Left ventricle myocardium inferior (tissue), 1 donor: Measurements from ENCODE around the gene OAS1. TPM values are rescaled to one million over a fixed set of nuclear protein-coding genes. Genes with fewer than 3 reads are reported as not detected.

ENCODE experiments used
- DNase-seq: peaks from one replicate; pipeline ENCODE4 v3.0.0-alpha.2; 2020
- H3K27ac ChIP-seq: fragments of 200-600 bp; replicated peaks from 2 replicates; pipeline ENCODE4 v1.8.0; 2021
- H3K27me3 ChIP-seq: fragments of 200-600 bp; 2 replicates; pipeline ENCODE4 v1.8.0; 2021; ENCODE audit warnings: low read depth
- H3K36me3 ChIP-seq: fragments of 200-600 bp; 2 replicates; pipeline ENCODE4 v1.8.0; 2021
- H3K4me1 ChIP-seq: fragments of 200-600 bp; 2 replicates; pipeline ENCODE4 v1.8.0; 2021
- H3K4me3 ChIP-seq: fragments of 200-600 bp; 2 replicates; pipeline ENCODE4 v1.8.0; 2021; ENCODE audit warnings: mild to moderate bottlenecking, moderate library complexity
- H3K9me3 ChIP-seq: fragments of 200-600 bp; replicated peaks from 2 replicates; pipeline ENCODE4 v1.8.0; 2021
- intact Hi-C: fragments of 100-400 bp; cut with micrococcal nuclease; formaldehyde crosslinking; loops from one replicate; pipeline ENCODE4 v1.11.0; 2022
- total RNA-seq: library from RNA; stranded (reverse); fragmentation: NEBNext Ultra II Directional; extraction: Animal tissue kit (Norgen Biotek cat#: 25700); gene quantifications from one replicate; pipeline ENCODE4 v1.2.1, GENCODE V29; 2021
- TF ChIP-seq, protein P1 (sequence below): fragments of 200-600 bp; IDR thresholded peaks from 2 replicates; pipeline ENCODE4 v1.8.0; 2021; ENCODE audit warnings: antibody characterized with exemption, mild to moderate bottlenecking, borderline replicate concordance
- donor health status: DM: no; HTN: yes; CAD: no; lungs with severe emphysema.

OAS1 gene
- total RNA-seq, 1 donor from 2014 or later, result 4.8 TPM

DNA sequence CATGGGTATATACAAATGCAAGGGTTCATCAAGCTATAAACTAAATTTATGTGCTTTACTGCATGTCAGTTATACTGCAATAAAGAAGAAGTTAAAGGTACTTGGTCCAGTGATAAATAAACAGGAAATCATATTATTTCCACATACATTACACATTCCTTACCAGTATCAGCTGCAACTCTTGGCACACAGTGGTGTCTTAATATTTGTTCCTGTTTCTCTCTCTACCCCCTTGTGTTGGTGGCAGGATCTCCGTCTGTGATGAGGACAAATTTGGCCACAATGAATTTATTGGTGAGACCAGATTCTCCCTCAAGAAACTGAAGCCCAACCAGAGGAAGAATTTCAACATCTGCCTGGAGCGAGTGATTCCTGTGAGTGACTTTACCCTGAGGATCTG is 19.2 kb upstream of the OAS1 start:
- TF ChIP-seq, protein P1, sequence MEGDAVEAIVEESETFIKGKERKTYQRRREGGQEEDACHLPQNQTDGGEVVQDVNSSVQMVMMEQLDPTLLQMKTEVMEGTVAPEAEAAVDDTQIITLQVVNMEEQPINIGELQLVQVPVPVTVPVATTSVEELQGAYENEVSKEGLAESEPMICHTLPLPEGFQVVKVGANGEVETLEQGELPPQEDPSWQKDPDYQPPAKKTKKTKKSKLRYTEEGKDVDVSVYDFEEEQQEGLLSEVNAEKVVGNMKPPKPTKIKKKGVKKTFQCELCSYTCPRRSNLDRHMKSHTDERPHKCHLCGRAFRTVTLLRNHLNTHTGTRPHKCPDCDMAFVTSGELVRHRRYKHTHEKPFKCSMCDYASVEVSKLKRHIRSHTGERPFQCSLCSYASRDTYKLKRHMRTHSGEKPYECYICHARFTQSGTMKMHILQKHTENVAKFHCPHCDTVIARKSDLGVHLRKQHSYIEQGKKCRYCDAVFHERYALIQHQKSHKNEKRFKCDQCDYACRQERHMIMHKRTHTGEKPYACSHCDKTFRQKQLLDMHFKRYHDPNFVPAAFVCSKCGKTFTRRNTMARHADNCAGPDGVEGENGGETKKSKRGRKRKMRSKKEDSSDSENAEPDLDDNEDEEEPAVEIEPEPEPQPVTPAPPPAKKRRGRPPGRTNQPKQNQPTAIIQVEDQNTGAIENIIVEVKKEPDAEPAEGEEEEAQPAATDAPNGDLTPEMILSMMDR, result no peak
- Histone ChIP-seq H3K36me3 (no peaks in the 10 kb centered on the region), H3K9me3 (peaks cover 23% of the 10 kb centered on the region), H3K27ac (no peak overlapping the region), H3K4me3 (no peak overlapping the region), H3K27me3 (peaks cover 50% of the 10 kb centered on the region), H3K4me1 (no peaks in the 10 kb centered on the region)
- intact Hi-C loops, result no loop called here
- DNase-seq, result no peak

- no peak overlapping the region for H3K4me3 ChIP-seq
- no peak for DNase-seq
- no peak overlapping the region for H3K27ac ChIP-seq
- TF ChIP-seq, protein P1, result no peak
- no peaks in the 10 kb centered on the region for H3K4me1 ChIP-seq
- H3K36me3 ChIP-seq, result no peaks in the 10 kb centered on the region
- H3K27me3 ChIP-seq, result peaks cover 41% of the 10 kb centered on the region
- H3K9me3 ChIP-seq, result peaks cover 6% of the 10 kb centered on the region
- intact Hi-C loops, result no loop called here
Measured at GRCh38 chr12:112891093-112892024, 15.4 kb upstream of the OAS1 start.

DNA sequence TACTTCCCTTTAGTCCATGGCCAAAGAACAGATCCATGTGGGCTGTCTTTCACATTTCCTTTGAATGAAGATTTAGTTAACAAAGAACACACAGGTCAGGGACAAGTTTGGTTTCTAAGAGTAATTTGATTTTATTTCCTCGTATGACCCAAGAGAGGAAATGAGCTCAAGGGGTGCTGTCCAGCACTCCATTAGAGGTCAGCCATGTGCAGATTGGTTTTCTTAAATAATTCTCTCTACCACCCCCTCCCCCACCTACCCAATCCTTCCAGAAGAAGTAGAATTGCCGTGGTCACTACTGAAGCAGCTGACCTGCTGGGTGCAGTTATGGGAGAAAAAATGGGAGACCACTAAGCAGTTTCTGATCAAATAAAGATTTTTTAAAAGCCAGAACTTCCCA is 13.9 kb upstream of the OAS1 start:
- H3K27ac ChIP-seq, result no peak overlapping the region
- TF ChIP-seq, protein P1, result no peak
- intact Hi-C loops, result no loop called here
- H3K36me3 ChIP-seq, result no peaks in the 10 kb centered on the region
- no peak overlapping the region for H3K4me3 ChIP-seq
- peaks cover 55% of the 10 kb centered on the region for H3K27me3 ChIP-seq
- H3K4me1 ChIP-seq, result no peaks in the 10 kb centered on the region
- no peak for DNase-seq
- H3K9me3 ChIP-seq, result no peaks in the 10 kb centered on the region

GRCh38 chr12:112894128-112894527 is 12.6 kb upstream of the OAS1 start:
- H3K27me3 ChIP-seq, result peaks cover 64% of the 10 kb centered on the region
- TF ChIP-seq, protein P1, result no peak
- no peak overlapping the region for H3K4me3 ChIP-seq
- no peaks in the 10 kb centered on the region for H3K36me3 ChIP-seq
- intact Hi-C loops, result no loop called here
- no peaks in the 10 kb centered on the region for H3K9me3 ChIP-seq
- no peaks in the 10 kb centered on the region for H3K4me1 ChIP-seq
- no peak overlapping the region for H3K27ac ChIP-seq
- DNase-seq, result no peak

- DNase-seq, result no peak
- Histone ChIP-seq H3K4me3 (no peak overlapping the region), H3K36me3 (no peaks in the 10 kb centered on the region), H3K27ac (no peak overlapping the region), H3K27me3 (peaks cover 48% of the 10 kb centered on the region), H3K4me1 (no peaks in the 10 kb centered on the region), H3K9me3 (no peaks in the 10 kb centered on the region)
- intact Hi-C loops, result no loop called here
- TF ChIP-seq, protein P1, result no peak
Measured at GRCh38 chr12:112898380-112898779, 8.4 kb upstream of the OAS1 start.
